Heart right ventricle (tissue), 16 donors: Measurements from ENCODE around the gene RAC2. TPM values are rescaled to one million over a fixed set of nuclear protein-coding genes. Genes with fewer than 3 reads are reported as not detected.
A peak's percentile ranks its signal among the peaks of the same experiment; 100 is the strongest.
"Not testable (repeated sequence)": the region's sequence is repeated elsewhere in the genome, so short reads cannot be mapped to it uniquely, and the experiment has no call there.

ENCODE experiments used
- ATAC-seq, 8 donors: fragments of 200-7000 bp; cut with Tn5 transposase; one replicate each; pipeline ENCODE4 v1.9.1; 2020; ENCODE audit warnings: mild to moderate bottlenecking in 8 of 8, moderate library complexity in 8 of 8, moderate number of reproducible peaks in 1 of 8
- DNase-seq, 2 donors: peaks; one replicate each; pipeline ENCODE4 v3.0.0-alpha.2; 2020
- H3K27ac ChIP-seq, 10 donors: fragments of 200-600 bp; sonication (generic) in 2 of 10; one replicate each; pipeline versions ENCODE4 v1.5.0 to v1.8.0; 2020 to 2022; ENCODE audit warnings: mild to moderate bottlenecking in 3 of 10
- H3K27me3 ChIP-seq, 7 donors: fragments of 200-600 bp; one replicate each; pipeline ENCODE4 v1.8.0; 2021 to 2022; ENCODE audit warnings: mild to moderate bottlenecking in 2 of 7
- H3K36me3 ChIP-seq, 9 donors: fragments of 200-600 bp; sonication (generic) in 1 of 9; one replicate each; pipeline versions ENCODE4 v1.5.0 to v1.8.0; 2020 to 2022; ENCODE audit warnings: mild to moderate bottlenecking in 2 of 9
- H3K4me1 ChIP-seq, 9 donors: fragments of 200-600 bp; sonication (generic) in 1 of 9; one replicate each; pipeline versions ENCODE4 v1.5.0 to v1.8.0; 2020 to 2022; ENCODE audit warnings: mild to moderate bottlenecking in 4 of 9
- H3K4me3 ChIP-seq, 10 donors: fragments of 200-600 bp; sonication (generic) in 2 of 10; one replicate each; pipeline versions ENCODE4 v1.5.0 to v1.8.0; 2020 to 2022; ENCODE audit warnings: mild to moderate bottlenecking in 7 of 10, moderate library complexity in 2 of 10
- H3K9me3 ChIP-seq, 11 donors: fragments of 200-600 bp in 10 of 11; sonication (generic) in 2 of 11; one replicate each; pipeline versions ENCODE4 v1.5.0 to v1.8.0; 2013 to 2022; ENCODE audit warnings: mild to moderate bottlenecking in 2 of 11, control low read depth in 1 of 11, moderate library complexity in 1 of 11
- WGBS, 2 donors: extraction: QIAGEN DNeasy Blood & Tissue Kit; methylation state at CpG; one replicate each; pipeline ENCODE4 v1.1.7; 2013; ENCODE audit warnings: inconsistent platforms in 1 of 2; 5-methylcytosine and 5-hydroxymethylcytosine counted together
- intact Hi-C, 10 donors: fragments of 100-400 bp; cut with DNase I; formaldehyde crosslinking; loops; one replicate each; pipeline versions ENCODE4 v1.11.1 to v1.14.2; 2022
- polyA plus RNA-seq, 2 donors: library from polyadenylated mRNA; stranded (reverse); fragments of 200-250 nt; gene quantifications; one replicate each; pipeline ENCODE4 v1.2.3, GENCODE V29; 2013
- total RNA-seq, 10 donors: library from RNA; stranded (reverse); fragmentation: NEBNext Ultra II Directional in 3 of 10; extraction: Animal tissue kit (Norgen Biotek cat#: 25700) in 3 of 10; gene quantifications; one replicate each; pipeline versions ENCODE4 v1.2.1 to v1.2.4, GENCODE V29; 2021 to 2023
- TF ChIP-seq, protein P1 (sequence below), 9 donors: fragments of 200-600 bp; sonication (generic) in 2 of 9; IDR thresholded peaks; one replicate each; pipeline versions ENCODE4 v1.5.0 to v1.8.0; 2021 to 2022; ENCODE audit warnings: antibody characterized with exemption in 9 of 9, mild to moderate bottlenecking in 5 of 9, moderate library complexity in 1 of 9
- donor health status: Arrhythmogenic right ventricular cardiomyopathy.
- donor health status: ischemic (EF 13 %, LVEDD 7.1; RV severe dilation, severe dysfunction).
- donor health status: healthy with polysubstance abuse.
- donor health status: DM: no; HTN: yes; CAD: no.
- donor health status: DM: no; HTN: no; CAD: no.
- donor health status: ischemic (EF 25% LVEDD 6.9; RV normal size, moderate dysfunction).
- donor health status: ischemic (EF 25% LVEDD 5.7; RV mildly dilated, moderate dysfunction).
- donor health status: healthy.
- donor health status: DM: yes; HTN: yes; CAD: no.
- donor health status: Ischemic cardiomyopathy.
- donor health status: ischemic (EF 35%, LVEDD 5.7; RV mildly dilated, moderate dysfunction).
- donor health status: nonischemic (EF 11% LVEDD 7.7; RV severe dilation, severe dysfunction).
- donor health status: DM: yes; HTN: yes; CAD: no.
- donor health status: PGD.
- donor health status: ischemic (EF 29% LVEDD 5.4; RV normal size, mild dysfunction).
- donor health status: nonischemic (EF 23%, LVEDD 6.1; RV moderate dilation, normal function).

Gene RAC2
- total and polyA plus RNA-seq, 12 donors: 1.1 to 37.1 (median 3.5) TPM

GRCh38 chr22:37202001-37202555, 42.0 kb downstream of the RAC2 start:
- 91 to 93% methylated on average over 5 of the region's 5 CpGs for WGBS, 2 donors

DNA sequence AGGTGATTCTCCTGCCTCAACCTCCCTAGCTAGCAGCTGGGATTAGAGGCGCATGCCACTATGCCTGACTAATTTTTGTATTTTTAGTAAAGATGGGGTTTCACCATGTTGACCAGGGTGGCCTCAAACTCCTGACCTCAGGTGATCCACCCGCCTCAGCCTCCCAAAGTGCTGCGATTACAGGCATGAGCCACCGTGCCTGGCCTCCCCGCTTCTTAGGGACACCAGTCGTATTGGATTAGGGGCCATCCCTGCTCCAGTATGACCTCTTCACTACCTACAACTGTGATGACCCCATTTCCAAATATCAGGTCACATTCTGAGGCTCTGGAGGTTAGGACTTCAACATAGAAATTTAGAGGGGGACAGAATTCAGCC, 42.6 kb downstream of the RAC2 start:
- intact Hi-C loops: loop anchor here in 4 of 10 donors (5.0 kb wide), 2 partner anchors 119 to 124 kb away; no protein-coding TSS in a partner anchor

More at GRCh38 chr22:37202001-37202555, 42.0 kb downstream of the RAC2 start:
- no peak for DNase-seq
- no peak for ATAC-seq
- no peak overlapping the region for H3K4me3 ChIP-seq
- peaks cover 13 to 25% (median 19%) of the 10 kb centered on the region in 9 donors for H3K4me1 ChIP-seq
- intact Hi-C loops: loop anchor here in 4 of 10 donors (5.0 kb wide), 2 partner anchors 120 to 125 kb away; no protein-coding TSS in a partner anchor
- no peaks in the 10 kb centered on the region for H3K27me3 ChIP-seq
- no peak overlapping the region for H3K27ac ChIP-seq
- TF ChIP-seq, protein P1, sequence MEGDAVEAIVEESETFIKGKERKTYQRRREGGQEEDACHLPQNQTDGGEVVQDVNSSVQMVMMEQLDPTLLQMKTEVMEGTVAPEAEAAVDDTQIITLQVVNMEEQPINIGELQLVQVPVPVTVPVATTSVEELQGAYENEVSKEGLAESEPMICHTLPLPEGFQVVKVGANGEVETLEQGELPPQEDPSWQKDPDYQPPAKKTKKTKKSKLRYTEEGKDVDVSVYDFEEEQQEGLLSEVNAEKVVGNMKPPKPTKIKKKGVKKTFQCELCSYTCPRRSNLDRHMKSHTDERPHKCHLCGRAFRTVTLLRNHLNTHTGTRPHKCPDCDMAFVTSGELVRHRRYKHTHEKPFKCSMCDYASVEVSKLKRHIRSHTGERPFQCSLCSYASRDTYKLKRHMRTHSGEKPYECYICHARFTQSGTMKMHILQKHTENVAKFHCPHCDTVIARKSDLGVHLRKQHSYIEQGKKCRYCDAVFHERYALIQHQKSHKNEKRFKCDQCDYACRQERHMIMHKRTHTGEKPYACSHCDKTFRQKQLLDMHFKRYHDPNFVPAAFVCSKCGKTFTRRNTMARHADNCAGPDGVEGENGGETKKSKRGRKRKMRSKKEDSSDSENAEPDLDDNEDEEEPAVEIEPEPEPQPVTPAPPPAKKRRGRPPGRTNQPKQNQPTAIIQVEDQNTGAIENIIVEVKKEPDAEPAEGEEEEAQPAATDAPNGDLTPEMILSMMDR (IDR thresholded peaks at IDR 0.05): no peak
- H3K9me3 ChIP-seq: no peaks in the 10 kb centered on the region
- H3K36me3 ChIP-seq: no peaks in the 10 kb centered on the region

DNA sequence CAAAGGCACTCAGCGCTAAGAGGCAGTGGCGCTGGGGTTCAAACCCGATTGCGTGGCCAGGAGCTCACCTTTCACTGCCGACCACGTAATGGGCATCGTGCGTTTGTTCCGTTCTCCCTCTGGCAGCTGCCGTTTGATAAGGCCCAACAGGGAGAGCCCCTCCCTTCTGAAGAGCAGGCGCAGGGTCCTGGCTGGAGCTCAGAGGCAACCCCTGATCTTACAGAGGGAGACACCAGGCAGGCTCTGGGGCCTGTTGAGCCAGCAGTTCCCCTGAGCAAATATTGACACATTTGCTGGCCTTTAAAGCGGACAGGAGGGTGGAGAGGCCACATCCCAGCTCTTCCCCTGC, 44.3 kb downstream of the RAC2 start:
- no peak for DNase-seq
- H3K27ac ChIP-seq: peak overlapping the region in 6 of 10 donors; percentile 95 to 97 (median 97)
- WGBS, 2 donors: 14 to 17% methylated on average over 12 of the region's 12 CpGs

More for the DNA sequence above, 42.6 kb downstream of the RAC2 start:
- H3K27ac ChIP-seq, H3K9me3 ChIP-seq, DNase-seq, H3K27me3 ChIP-seq, ATAC-seq, H3K4me3 ChIP-seq, H3K36me3 ChIP-seq: not testable (repeated sequence)
- H3K4me1 ChIP-seq: peaks cover 18 to 31% (median 25%) of the 10 kb centered on the region in 9 donors
- 93 to 96% methylated on average over 6 of the region's 6 CpGs for WGBS, 2 donors

DNA sequence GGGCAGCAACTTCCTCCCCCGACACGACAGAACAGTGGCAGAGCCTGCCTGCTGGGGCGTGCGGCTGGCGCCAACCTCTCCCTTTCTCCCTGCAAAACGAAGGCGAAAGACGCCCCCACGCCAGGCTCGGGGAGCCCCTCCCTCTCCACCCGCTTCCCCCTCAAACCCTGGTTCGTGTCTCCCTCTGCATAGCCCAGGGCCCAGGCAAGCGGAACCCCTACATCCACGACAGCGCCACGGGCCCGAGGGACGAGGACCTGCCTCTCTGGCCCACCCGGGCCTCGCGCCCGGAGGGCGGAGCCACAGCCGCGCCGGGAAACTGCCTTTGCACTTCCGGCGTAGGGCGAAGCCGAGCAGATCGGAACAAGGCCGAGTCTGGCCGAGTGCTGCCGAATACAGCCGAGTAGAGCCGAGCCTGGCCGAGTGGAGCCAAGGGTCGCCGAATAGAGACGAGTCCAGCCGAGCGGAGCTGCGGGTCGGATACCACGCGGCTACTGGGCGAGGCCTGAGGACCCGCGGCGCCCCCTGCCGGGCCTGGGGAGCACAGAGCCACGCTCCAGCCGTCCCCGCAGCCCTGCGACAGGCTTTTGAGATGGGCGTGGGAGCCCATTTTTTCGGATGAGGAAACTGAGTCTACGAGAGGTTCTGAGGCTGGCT, 44.8 kb downstream of the RAC2 start:
- Histone ChIP-seq H3K36me3 (no peaks in the 10 kb centered on the region), H3K27me3 (no peaks in the 10 kb centered on the region), H3K27ac (peak overlapping the region; percentile 90 to 97 (median 96)), H3K9me3 (no peaks in the 10 kb centered on the region), H3K4me3 (peak overlapping the region; percentile 18 to 69 (median 63)), H3K4me1 (peaks cover 24 to 42% (median 39%) of the 10 kb centered on the region in 9 donors)
- intact Hi-C loops: loop anchor here (1.0 to 5.0 kb wide), 7 partner anchors 32 to 422 kb away; partner anchors contain the start of gene IFT27 (in 1 of the 10)
- peak; percentile 98 to 100 for DNase-seq
- TF ChIP-seq, protein P1 (IDR thresholded peaks at IDR 0.05): peak; percentile 85 to 99 (median 97)
- ATAC-seq: peak; percentile 92 to 96 (median 94)
- 0 to 1% methylated on average over 56 to 58 of the region's 58 CpGs for WGBS, 2 donors

More for the DNA sequence above, 44.3 kb downstream of the RAC2 start:
- H3K9me3 ChIP-seq: no peaks in the 10 kb centered on the region
- TF ChIP-seq, protein P1 (IDR thresholded peaks at IDR 0.05): peak in 6 of 9 donors; percentile 0 to 38 (median 20)
- intact Hi-C loops: loop anchor here (1.0 to 5.0 kb wide), 8 partner anchors 33 to 423 kb away; partner anchors contain the start of gene IFT27 (in 1 of the 10)
- no peaks in the 10 kb centered on the region for H3K27me3 ChIP-seq
- H3K4me3 ChIP-seq: peak overlapping the region in 7 of 10 donors; percentile 22 to 69 (median 63)
- no peak for ATAC-seq
- H3K36me3 ChIP-seq: no peaks in the 10 kb centered on the region
- peaks cover 24 to 42% (median 36%) of the 10 kb centered on the region in 9 donors for H3K4me1 ChIP-seq
